DMS 273 (cell line): ENCODE results near the gene PLEKHG1.

Source experiments
- DNase-seq: peaks from one replicate; lab custom pipeline; 2025; ENCODE audit not compliant: unreplicated experiment; lab: John Stamatoyannopoulos, UW

PLEKHG1 gene

DNA sequence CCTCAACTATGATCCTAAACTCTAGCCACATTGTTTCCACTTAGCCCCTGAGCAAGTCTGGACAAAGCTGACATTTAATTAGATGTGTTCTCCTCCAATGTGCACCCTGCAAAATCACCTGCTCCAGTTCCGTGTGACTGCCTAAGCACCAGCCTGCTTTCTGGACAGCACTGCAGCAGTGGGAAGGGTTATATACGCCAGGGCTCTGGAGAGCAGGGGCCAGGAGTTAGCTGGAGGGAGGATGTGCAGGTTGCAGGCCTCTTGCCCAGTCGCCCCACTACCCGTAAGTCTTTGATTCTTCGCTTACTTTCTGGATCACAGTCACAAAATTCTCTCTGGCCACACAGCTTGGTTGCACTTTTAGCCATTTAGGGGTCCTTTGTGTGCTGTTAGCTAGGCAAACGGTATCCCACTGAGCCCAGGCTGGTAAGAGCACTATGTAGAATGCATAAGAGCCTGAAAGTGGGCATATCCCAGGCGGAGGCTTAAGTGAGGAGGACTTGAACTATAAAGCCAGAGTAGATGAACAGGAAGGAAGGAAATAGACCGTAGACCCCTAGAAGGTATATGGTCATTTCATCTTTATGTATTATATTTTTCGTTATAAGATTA, 10.7 kb upstream of the PLEKHG1 start:
- peak; percentile 8 for DNase-seq

DNA sequence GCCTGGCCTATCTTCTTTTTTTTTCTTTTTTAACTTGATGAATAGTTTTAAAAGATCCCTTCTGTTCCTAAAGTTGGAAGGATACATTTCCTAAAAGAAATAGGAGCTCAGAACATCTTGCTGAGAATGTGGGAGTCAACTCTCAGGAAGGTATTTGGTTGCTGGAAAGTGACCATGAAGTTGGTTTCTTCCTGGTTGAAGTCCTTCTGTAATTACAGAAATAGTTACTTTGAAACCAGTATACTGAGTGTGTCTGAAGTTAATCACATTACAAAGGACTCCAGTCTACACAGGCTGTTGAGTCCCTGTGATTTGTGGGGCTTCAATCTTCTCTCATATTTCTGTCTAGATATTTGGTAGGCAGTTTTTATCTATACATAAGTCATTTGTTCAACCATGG, 9.8 kb upstream of the PLEKHG1 start:
- no peak for DNase-seq

DNA sequence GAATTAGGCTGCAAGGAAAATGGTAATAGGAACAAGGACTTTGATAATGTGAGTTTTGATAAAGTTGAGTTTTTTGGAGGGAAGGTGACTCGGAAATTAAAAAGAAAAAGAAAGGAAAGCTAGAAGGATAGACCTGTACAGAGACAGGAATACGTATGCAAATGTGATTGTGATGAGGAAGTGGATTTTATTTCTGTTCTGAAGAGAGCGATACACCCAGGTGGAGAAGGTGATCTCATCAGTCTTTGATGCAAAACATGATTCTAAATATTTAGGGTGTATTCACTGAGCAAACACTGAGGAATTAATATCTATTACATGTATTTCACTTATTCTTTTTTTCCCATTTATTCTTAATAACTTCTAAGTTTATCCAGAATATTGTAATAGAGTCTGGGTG, 9.2 kb upstream of the PLEKHG1 start:
- DNase-seq, result no peak

DNA sequence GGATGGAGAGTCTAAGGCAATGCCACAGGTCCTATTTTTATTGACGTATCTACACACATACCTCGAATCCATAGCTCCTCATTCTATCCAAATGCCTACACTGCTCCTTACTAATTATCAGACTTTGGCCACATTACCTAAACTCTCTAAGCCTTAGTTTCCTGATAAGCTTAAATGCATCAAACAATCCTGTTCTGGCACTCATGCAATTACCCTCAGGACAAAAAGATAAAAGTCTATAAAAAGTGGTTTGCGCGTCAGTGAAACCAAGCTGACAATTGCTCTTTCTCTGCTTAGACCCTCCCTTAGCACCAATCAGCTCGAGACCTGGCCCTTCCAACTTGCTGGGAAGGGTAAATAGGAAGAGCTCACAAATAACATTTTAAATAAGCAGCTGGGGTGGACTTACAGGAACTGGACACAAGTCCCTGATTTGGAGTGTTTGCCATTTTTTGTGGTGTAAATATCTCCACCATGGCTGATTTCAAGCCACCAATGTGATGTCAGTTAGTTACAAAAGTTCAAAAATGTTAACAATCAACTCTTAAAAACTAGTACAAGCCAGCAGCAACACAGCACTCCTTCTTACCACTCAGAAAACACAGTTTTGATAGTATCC, 7.2 kb upstream of the PLEKHG1 start:
- DNase-seq, result no peak

DNA sequence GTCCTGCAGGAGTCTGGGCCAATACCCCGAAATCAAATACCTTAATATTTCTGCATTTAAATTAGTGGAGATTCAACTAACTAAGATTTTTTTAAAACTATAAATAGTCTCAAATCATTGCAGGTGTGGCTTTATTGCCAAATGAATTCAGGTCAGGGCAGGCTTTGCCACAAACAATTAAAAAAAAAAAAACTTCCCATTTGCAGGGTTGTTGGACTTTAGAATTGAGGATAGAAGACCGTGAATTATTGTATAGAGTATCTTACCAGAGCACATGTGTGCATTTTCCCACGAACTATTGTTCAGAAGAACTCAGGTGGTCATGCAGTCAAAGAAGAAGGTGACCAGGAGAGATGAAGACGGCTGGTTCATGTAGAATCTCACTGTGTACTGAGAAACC, 6.6 kb upstream of the PLEKHG1 start:
- no peak for DNase-seq

DNA sequence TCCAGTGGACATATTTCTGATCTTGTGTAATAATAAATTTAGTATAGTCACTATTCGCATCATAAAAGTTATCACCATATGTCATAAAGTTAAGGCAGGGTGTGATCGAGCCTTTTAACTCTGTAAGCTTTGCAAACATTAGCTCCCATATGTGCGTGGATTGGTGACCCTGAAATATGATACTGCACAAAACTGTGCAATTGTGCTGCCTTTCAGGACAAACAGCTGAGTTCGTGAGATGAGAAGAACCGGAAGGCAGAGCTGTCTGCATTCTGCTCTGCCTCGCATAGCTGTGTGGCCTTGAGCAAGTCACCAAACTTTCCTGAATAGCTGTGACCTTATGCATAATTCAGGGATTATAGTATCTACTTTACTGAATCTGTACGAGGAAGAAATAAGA, 3.2 kb upstream of the PLEKHG1 start:
- DNase-seq, result peak; percentile 23

- DNase-seq, result no peak
These were observed 1.3 kb upstream of the PLEKHG1 start for GRCh38 chr6:150598401-150598800.

- DNase-seq, result no peak
These were observed 857 bp upstream of the PLEKHG1 start for GRCh38 chr6:150598858-150599198.

GRCh38 chr6:150600010-150600300, 270 bp downstream of the PLEKHG1 start:
- DNase-seq, result no peak

GRCh38 chr6:150600301-150601017, 774 bp downstream of the PLEKHG1 start:
- peak; percentile 92 for DNase-seq

- no peak for DNase-seq
These were observed 1.8 kb downstream of the PLEKHG1 start for GRCh38 chr6:150601439-150601838.

DNA sequence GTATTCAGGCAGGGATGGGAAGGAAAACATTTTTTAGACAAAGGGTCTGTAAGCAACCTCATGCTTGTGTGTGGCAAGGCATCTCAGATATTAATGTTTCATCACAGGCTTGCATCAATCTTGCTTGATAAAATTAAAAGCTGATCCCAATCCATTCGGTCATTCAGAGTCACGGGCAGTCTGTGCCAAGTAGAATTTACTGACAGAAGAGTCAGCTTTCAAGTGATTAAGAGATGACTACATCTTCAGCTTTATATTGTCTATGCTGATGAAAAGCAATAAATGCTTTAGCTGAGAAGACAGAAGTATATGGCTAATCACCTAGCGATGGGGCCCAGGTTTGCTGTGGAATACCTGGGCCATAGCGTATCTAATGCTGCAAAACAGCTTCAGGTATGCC, 3.5 kb downstream of the PLEKHG1 start:
- no peak for DNase-seq

GRCh38 chr6:150604467-150604866, 4.8 kb downstream of the PLEKHG1 start:
- no peak for DNase-seq

DNA sequence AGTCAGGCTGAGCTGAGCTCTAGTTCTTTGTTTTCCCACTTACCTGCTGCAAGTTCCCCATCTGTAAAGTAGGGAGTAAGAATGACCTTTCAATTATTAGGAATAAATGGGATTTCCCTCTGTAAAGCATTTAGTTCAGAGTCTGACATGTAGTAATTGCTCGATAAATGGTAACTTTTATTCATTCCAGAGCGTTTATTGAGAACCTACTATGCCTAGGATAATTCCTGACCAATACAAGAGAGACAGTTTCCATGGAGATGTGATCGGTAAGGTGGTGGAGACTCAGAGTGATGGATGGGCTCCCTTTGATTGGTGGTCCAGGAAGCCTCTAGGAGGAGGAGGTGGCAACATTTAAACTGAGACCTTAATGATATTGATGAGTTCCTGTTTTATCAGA, 5.6 kb downstream of the PLEKHG1 start:
- DNase-seq, result no peak

GRCh38 chr6:150606168-150606591, 6.5 kb downstream of the PLEKHG1 start:
- peak; percentile 46 for DNase-seq

- no peak for DNase-seq
These were observed 7.1 kb downstream of the PLEKHG1 start for GRCh38 chr6:150606647-150607328.

DNA sequence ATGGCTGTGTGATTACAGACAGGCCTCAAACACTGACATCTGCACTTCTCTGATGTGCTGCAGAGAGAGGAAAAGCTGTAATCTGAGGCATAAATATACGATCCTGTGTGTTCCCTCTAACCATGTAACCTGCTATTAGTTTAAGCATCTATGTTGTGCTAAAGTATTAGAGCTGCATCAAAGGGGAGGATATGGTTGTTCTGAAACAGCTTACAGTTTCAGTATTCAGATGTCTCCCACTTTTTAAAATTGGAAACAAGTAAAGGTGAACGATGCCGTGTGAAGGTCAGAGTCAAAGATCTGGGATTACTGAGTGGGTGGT, 7.6 kb downstream of the PLEKHG1 start:
- no peak for DNase-seq

GRCh38 chr6:150610584-150610983, 10.9 kb downstream of the PLEKHG1 start:
- DNase-seq, result no peak

- DNase-seq, result no peak
These were observed 13.6 kb downstream of the PLEKHG1 start for GRCh38 chr6:150613269-150613668.

DNA sequence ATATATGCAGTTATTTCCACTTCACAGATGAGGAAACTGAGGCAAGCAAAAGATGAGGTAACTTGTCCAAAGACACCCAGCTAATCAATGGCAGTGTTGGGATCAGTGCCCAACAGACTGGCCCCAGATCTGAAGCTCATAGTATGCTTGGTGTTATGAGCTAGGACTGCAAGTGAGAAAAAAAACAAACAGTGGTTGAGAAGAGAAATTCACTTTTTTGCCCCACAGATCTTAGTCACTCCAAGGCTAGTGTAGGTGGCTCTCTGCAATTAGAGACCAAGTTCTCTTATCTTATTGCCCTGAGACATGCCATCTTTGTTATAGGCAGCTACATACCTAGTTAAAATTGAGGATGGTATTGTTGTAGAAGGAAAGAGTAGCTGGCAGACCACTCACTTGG, 16.3 kb downstream of the PLEKHG1 start:
- DNase-seq, result no peak

DNA sequence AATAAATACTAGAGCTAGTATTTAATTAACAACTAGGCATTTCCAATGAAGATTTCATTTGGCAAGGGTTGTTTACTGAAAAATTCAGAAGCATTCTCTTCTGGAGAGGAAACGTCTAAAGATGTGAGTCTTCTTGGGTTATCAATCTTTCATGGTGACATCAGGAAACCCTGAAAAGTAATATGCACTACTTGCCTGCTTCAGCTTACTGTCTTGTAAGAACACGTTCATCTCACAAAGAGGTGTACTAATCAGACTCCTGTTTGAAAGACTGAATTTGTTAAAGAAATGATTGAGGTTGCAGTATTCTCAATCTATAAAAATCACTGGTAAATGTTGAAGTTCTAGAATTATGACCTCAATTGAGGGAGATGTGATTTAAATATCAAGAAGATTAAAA, 16.9 kb downstream of the PLEKHG1 start:
- no peak for DNase-seq

- DNase-seq, result no peak
These were observed 17.4 kb downstream of the PLEKHG1 start for GRCh38 chr6:150617062-150617461.
